ENCODE data around the gene ZSWIM4.
"Not testable (repeated sequence)": the region's sequence is repeated elsewhere in the genome, so short reads cannot be mapped to it uniquely, and the experiment has no call there.

The ZSWIM4 gene

DNA sequence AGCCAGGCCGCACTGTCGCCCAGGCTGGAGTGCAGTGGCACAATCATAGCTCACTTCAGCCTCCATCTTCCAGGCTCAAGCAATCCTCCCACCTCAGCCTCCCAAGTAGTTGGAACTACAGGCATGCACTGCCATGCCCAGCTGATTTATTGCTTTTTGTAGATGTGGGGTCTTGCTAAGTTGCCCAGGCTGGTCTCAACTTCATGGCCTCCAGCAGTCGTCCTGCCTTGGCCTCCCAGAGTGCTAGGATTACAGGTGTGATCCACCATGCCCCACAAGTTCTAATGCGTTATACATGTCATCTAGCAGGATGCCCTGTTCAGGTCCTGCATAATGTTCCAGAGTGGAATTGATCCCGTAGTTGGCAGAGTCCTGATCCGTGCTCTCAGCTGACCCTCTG is 16.4 kb upstream of the ZSWIM4 start:
- DNase-seq: no peak

GRCh38 chr19:13779794-13780193 is 15.4 kb upstream of the ZSWIM4 start:
- DNase-seq: not testable (repeated sequence)

GRCh38 chr19:13781547-13781946 is 13.7 kb upstream of the ZSWIM4 start:
- DNase-seq: no peak

- DNase-seq: no peak
Measured at GRCh38 chr19:13782537-13782936, 12.7 kb upstream of the ZSWIM4 start.

DNA sequence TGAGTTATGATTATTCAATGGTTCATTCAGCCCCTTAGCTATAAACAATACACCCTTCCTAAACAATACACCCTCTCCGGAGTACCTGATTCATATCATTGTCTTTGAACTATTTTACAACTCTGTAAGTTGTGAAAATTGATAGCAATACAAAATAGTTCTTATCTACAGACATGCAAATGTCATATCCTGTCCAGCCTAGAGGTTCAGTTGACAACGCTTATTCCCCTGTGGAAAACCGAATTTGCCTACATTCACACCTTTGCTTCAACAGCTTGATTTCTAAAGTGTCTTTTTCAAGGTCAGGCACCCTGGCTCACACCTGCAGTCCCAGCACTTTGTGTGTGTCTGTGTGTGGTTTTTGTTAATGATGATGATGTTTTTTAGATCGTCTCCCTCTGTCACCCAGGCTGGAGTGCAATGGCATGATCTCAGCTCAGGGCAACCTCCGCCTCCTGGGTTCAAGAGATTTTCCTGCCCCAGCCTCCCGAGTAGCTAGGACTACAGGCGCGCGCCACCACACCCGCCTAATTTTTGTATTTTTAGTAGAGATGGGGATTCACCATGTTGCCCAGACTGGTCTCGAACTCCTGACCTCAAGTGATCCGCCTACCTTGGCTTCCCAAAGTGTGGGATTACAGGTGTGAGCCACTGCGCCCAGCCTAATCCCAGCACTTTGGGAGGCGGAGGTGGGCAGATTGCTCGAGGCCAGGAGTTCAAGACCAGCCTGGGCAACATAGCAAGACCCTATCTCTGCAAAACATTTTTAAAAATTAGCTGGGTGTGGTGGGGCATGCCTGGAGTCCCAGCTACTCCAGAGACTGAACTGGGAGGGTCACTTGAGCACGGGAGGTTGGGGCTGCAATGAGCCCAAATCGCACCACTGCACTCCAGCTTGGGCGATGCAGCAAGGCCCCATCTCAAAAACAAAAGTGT is 11.4 kb upstream of the ZSWIM4 start:
- DNase-seq: no peak

GRCh38 chr19:13784731-13785452 is 10.4 kb upstream of the ZSWIM4 start:
- DNase-seq: peak; percentile 69

DNA sequence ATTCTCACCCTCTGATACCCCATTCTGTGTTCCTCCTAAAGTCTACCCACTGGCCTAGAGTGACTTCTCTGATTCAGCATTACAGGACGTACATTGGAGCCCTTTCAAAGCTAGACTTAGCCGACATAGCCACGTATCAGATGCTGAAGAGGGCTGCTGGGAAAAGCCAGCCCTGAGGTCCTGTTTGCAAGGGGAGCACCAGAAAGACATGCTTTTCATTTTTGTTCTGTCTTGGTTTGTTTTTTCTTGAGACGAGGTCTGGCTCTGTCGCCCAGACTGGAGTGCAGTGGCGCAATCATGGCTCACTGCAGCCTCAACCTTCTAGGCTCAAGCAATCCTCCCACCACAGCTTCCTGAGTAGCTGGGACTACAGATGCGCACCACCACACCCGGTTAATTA is 6.3 kb upstream of the ZSWIM4 start:
- no peak for DNase-seq

DNA sequence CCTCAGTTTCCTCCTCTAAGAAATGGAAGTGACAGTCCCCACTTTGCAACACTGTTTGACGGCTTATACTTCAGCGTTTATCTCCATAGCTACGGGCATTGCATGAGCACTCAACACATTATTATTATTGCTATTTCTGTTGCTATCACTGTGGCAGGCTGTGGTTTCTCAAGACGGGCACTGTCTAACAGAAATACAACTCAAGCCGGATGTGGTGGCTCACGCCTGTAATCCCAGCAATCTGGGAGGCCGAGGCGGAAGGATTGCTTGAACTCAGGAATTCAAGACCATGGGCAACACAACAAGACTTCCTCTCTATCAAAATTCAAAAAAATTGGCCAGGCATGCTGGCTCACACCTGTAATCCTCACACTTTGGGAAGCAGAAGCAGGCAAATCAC is 4.9 kb upstream of the ZSWIM4 start:
- DNase-seq: no peak

DNA sequence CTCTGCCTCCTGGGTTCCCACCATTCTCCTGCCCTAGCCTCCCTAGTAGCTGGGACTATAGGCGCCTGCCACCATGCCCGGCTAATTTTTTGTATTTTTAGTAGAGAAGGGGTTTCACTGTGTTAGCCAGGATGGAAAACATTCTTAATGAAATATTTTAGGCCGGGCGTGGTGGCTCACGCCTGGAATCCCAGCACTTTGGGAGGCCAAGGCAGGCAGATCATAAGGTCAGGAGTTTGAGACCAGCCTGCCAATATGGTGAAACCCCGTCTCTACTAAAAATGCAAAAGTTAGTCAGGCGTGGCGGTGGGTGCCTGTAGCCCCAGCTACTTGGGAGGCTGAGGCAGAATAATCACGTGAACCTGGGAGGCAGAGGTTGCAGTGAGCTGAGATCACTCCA is 1.9 kb upstream of the ZSWIM4 start:
- DNase-seq: not testable (repeated sequence)

GRCh38 chr19:13794398-13794756 is 866 bp upstream of the ZSWIM4 start:
- DNase-seq: no peak

DNA sequence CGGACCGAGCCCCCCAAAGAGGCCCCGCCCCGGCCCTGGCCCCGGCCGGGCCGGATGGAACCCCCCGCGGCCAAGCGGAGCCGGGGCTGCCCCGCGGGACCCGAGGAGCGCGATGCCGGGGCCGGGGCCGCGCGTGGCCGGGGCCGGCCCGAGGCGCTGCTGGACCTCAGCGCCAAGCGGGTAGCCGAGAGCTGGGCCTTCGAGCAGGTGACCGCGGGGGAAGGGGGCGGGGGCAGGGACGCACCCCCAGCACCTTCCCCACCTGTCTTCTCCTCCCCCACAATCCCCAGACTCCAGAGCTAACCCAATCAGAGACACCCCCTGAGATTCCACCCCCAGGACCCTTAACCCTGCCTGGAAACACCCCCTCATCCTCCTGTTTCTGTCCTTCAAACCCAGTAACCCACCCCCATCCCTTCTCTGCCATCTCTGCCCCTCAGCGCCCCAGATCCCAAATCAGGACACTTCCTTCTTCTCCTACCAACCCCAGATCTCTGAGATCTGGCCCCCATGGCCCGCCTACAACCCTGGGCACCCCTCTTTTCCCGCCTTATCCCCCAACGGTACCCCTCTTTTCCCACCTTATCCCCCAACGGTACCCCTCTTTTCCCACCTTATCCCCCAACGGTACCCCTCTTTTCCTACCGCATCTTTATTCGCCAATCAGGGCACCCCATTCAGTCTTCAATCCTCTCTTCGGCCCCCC is 505 bp downstream of the ZSWIM4 start:
- no peak for DNase-seq

DNA sequence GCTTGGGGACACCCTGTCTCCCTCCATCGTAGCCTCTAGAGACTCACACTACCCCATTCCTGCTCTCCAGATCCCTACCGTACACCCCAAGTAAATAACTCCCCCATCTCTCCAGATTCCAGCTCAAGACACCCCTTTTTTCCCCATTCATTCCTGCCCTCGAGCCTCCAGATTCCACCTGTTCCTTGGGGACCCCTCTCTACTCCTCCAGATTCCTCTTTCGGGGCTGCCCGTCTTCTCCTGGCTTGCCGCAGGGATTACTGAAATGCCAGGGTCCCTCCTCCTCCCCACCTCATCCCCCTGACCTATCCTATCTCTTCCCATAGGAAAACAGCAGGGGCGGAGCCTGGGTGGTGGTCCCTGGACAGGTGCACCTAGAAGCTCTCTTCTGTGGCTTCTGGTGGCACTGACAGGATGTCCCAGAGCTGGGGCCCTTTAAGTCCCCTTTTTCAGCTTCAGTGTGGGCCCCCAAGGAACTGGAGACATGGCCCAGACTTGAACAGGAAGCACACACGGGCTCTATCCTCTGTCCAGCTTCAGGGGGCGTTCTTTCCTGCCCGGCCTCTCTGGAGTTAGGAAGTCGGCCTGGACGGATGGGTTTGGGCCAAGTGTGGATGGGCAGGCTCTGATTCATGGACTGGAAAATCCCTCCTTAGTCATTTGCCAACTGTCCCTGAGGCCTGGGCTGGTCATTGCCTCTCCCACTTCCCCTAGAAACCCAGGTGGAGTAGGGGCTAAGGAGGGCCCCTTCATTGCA is 1.2 kb downstream of the ZSWIM4 start:
- DNase-seq: no peak

DNA sequence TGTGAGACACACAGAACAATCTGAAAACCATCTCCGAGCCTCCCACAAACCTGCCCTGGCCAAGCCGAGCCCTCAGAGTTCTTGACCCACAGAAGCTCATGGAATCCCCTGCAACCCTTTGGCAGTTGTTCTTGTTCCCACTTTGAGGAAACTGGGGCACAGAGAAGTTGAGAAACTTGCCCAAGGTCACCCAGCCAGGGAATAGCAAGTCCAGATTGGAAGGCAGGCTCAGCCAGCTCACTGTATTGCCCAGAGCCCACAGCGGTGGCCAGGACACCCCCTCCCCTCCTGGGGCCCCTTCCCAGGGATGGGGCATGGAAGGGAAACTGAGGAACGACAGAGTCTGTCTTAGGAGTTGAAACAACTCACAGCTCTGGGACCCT is 1.8 kb downstream of the ZSWIM4 start:
- no peak for DNase-seq

- no peak for DNase-seq
Measured at GRCh38 chr19:13797870-13798269, 2.6 kb downstream of the ZSWIM4 start.

GRCh38 chr19:13799669-13800068 is 4.4 kb downstream of the ZSWIM4 start:
- no peak for DNase-seq

DNA sequence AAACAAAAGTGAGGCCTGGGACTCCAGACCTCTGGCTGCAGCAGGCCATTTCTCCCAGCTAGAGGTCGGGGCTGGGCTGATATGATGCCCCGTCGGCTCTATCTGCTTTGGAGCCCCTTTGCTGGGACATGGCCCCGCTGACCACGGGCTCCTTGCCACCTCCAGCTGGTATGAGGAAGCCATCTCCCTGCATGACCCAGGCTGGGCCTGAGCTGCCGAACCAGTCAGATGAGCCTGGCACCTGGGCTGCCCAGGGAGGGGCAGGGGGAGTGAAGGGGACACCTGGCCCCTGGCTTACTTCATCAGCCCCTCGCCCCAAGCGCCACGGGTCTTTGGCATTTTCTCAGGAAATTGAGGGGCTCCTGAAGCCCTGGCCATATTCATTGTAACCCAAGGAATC is 7.8 kb downstream of the ZSWIM4 start:
- DNase-seq: no peak

- DNase-seq: no peak
Measured at GRCh38 chr19:13804830-13805683, 9.8 kb downstream of the ZSWIM4 start.

DNA sequence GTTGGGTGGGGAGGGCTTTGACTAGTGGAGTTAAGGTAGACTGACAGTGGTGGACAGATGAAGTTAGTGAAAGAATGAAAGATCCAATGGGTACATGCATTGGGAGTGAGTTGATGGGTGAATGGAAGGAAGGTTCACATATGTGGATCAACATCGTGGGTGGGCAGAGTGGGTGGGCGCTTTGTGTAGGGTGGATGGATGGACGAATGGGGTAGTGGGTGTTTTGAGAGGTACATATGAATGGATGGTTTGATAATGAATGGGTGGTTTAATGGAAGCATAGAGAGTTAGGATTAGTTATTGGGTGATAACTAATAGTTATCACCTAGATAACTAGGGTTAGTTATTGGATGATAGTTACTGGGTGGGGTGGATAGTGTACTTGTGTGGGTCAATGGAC is 11.5 kb downstream of the ZSWIM4 start:
- no peak for DNase-seq

DNA sequence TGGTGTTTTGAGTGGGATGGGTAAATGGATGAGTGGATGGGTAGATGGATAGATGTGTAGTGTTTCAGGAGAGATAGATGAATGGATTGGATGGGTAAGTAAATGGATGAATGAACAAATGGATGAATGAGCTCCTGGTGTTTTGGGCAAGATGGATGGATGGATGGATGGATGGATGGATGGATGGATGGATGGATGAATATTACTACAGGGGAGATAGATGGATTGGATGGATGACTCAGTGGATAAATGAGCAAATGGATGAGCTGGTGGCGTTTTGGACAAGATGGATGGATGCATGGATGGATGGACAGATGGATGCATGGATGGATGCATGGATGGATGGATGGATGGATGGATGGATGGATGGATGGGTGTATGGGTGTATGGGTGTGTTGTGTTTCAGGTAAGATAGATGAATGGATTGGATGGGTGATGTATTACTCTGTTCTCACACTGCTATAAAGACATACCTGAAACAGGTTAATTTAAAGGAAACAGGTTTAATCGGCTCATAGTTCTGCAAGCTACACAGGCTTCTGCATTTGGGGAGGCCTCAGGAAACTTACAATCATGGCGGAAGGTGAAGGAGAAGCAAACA is 12.3 kb downstream of the ZSWIM4 start:
- no peak for DNase-seq

GRCh38 chr19:13808856-13809255 is 13.6 kb downstream of the ZSWIM4 start:
- DNase-seq: no peak

- DNase-seq: no peak
Measured at GRCh38 chr19:13812544-13812943, 17.3 kb downstream of the ZSWIM4 start.

GRCh38 chr19:13813147-13813546 is 17.9 kb downstream of the ZSWIM4 start:
- no peak for DNase-seq
